Middle frontal gyrus (tissue), 1 donor: ENCODE results near the gene LRRC71.
"Not testable (repeated sequence)": the region's sequence is repeated elsewhere in the genome, so short reads cannot be mapped to it uniquely, and the experiment has no call there.

Experiments used
- DNase-seq: peaks from one replicate; pipeline ENCODE4 v3.0.0-alpha.2; 2015; ENCODE audit warnings: low spot score; ENCODE audit errors: extremely low spot score

Gene LRRC71

GRCh38 chr1:156926695-156927094, 6.3 kb downstream of the LRRC71 start:
- DNase-seq: not testable (repeated sequence)

- no peak for DNase-seq
Observed at GRCh38 chr1:156927215-156928042, 7.0 kb downstream of the LRRC71 start.

- DNase-seq: no peak
Observed at GRCh38 chr1:156928043-156928602, 7.7 kb downstream of the LRRC71 start.

- no peak for DNase-seq
Observed at GRCh38 chr1:156929596-156930238, 9.3 kb downstream of the LRRC71 start.

- DNase-seq: no peak
Observed at GRCh38 chr1:156930483-156930882, 10.1 kb downstream of the LRRC71 start.

- DNase-seq: no peak
Observed at GRCh38 chr1:156931211-156931952, 10.9 kb downstream of the LRRC71 start.

- DNase-seq: no peak
Observed at GRCh38 chr1:156931974-156932710, 11.7 kb downstream of the LRRC71 start.

- DNase-seq: no peak
Observed at GRCh38 chr1:156933136-156933535, 12.7 kb downstream of the LRRC71 start.

GRCh38 chr1:156935505-156936128, 15.2 kb downstream of the LRRC71 start:
- no peak for DNase-seq

- DNase-seq: no peak
Observed at GRCh38 chr1:156936191-156936590, 15.8 kb downstream of the LRRC71 start.

- no peak for DNase-seq
Observed at GRCh38 chr1:156936721-156937220, 16.3 kb downstream of the LRRC71 start.

- no peak for DNase-seq
Observed at GRCh38 chr1:156937883-156938282, 17.5 kb downstream of the LRRC71 start.

GRCh38 chr1:156938813-156939212, 18.4 kb downstream of the LRRC71 start:
- DNase-seq: no peak

GRCh38 chr1:156939786-156940334, 19.4 kb downstream of the LRRC71 start:
- no peak for DNase-seq

- no peak for DNase-seq
Observed at GRCh38 chr1:156941675-156942074, 21.2 kb downstream of the LRRC71 start.

GRCh38 chr1:156942176-156942575, 21.7 kb downstream of the LRRC71 start:
- DNase-seq: no peak

- no peak for DNase-seq
Observed at GRCh38 chr1:156942576-156942975, 22.1 kb downstream of the LRRC71 start.

GRCh38 chr1:156943756-156944155, 23.3 kb downstream of the LRRC71 start:
- no peak for DNase-seq

GRCh38 chr1:156944268-156944667, 23.8 kb downstream of the LRRC71 start:
- DNase-seq: no peak

GRCh38 chr1:156944848-156945247, 24.4 kb downstream of the LRRC71 start:
- no peak for DNase-seq
